GM18861 (cell line): ENCODE data around the gene KNCN.

ENCODE experiments used
- ATAC-seq: cut with Tn5 transposase; IDR thresholded peaks from one replicate; pipeline ENCODE4 v1.9.1; 2021; ENCODE audit not compliant: unreplicated experiment

KNCN gene

GRCh38 chr1:46525253-46525983, 26.0 kb downstream of the KNCN start:
- no peak for ATAC-seq

- no peak for ATAC-seq
These were observed 26.6 kb downstream of the KNCN start for GRCh38 chr1:46524843-46525242.

GRCh38 chr1:46523496-46524353, 27.7 kb downstream of the KNCN start:
- no peak for ATAC-seq

- no peak for ATAC-seq
These were observed 28.5 kb downstream of the KNCN start for GRCh38 chr1:46522969-46523320.

- ATAC-seq, result no peak
These were observed 29.1 kb downstream of the KNCN start for GRCh38 chr1:46522184-46522968.

- ATAC-seq, result no peak
These were observed 30.0 kb downstream of the KNCN start for GRCh38 chr1:46521414-46521813.

GRCh38 chr1:46520063-46520911, 31.2 kb downstream of the KNCN start:
- no peak for ATAC-seq

GRCh38 chr1:46519209-46519608, 32.2 kb downstream of the KNCN start:
- ATAC-seq, result no peak

GRCh38 chr1:46517932-46518498, 33.4 kb downstream of the KNCN start:
- ATAC-seq, result no peak

- ATAC-seq, result no peak
These were observed 34.3 kb downstream of the KNCN start for GRCh38 chr1:46517010-46517600.

GRCh38 chr1:46516200-46516950, 35.1 kb downstream of the KNCN start:
- no peak for ATAC-seq

GRCh38 chr1:46515576-46515975, 35.9 kb downstream of the KNCN start:
- ATAC-seq, result no peak

GRCh38 chr1:46513536-46513935, 37.9 kb downstream of the KNCN start:
- ATAC-seq, result no peak

- no peak for ATAC-seq
These were observed 38.7 kb downstream of the KNCN start for GRCh38 chr1:46512792-46513190.

GRCh38 chr1:46512135-46512791, 39.2 kb downstream of the KNCN start:
- ATAC-seq, result no peak

- no peak for ATAC-seq
These were observed 40.5 kb downstream of the KNCN start for GRCh38 chr1:46510998-46511365.

GRCh38 chr1:46510341-46510997, 41.0 kb downstream of the KNCN start:
- ATAC-seq, result no peak

GRCh38 chr1:46508757-46509156, 42.7 kb downstream of the KNCN start:
- ATAC-seq, result no peak
